ENCODE results near the gene PPP2R5C.

DNA sequence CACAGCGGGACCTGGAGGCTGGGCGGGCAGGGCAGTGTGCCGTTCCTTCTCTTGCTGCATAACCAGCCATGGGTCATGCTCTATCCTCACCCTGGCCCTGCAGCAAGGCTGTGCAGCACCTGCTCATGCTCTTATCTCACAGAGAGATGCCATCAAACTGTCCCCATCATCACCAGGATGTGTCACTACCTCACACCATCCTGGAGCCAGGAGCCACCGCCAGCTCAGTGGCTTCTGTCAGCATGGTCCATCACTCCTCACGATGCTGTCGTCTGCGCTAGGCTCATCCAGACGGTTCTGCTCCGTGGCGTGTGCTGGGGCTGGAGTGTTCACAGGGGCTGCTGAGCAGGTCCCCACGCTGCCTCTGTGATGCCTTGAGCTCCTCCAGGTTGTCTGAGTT, 125.7 kb downstream of the PPP2R5C start:
- no peak for TF ChIP-seq CTCF (conservative IDR thresholded peaks at IDR 0.05 in 1 of 2, IDR thresholded peaks at IDR 0.05 in 1 of 2; ENCODE audit: extremely low read depth in 1 of 2, insufficient read depth in 1 of 2, low read depth in 1 of 2, low read length in 2 of 2)
- TF ChIP-seq EZH2 (IDR thresholded peaks at IDR 0.05; ENCODE audit: borderline replicate concordance, low read length): no peak
